H1 (cell line): ENCODE measurements around the gene PDE4D. TPM values are rescaled to one million over a fixed set of nuclear protein-coding genes. Genes with fewer than 3 reads are reported as not detected.

Experiments used
- CTCF ChIA-PET: fragments of 300-600 bp; sonication (Branson Sonifier 250); formaldehyde crosslinking; loops from one replicate; lab custom pipeline; 2021; ENCODE audit not compliant: partially characterized antibody; lab: Charles Lee
- POLR2A ChIA-PET: fragments of 300-600 bp; sonication (Branson Sonifier 250); formaldehyde crosslinking; loops from one replicate; lab custom pipeline; 2021; ENCODE audit warnings: inconsistent platforms; ENCODE audit not compliant: partially characterized antibody; lab: Charles Lee
- DNase-seq, 2 experiments: peaks; one replicate each; pipeline versions ENCODE4 v3.0.0 to v3.0.0-alpha.2; 2010 to 2022; ENCODE audit warnings: low spot score in 2 of 2, low read depth in 1 of 2, mixed read lengths in 1 of 2
- FAIRE-seq: peaks from 2 replicates; lab custom pipeline; 2011; peaks lifted over from hg19 to GRCh38; lab: Jason Lieb, UNC
- H2AFZ ChIP-seq: 2 replicates; pipeline ENCODE4 v1.8.1; 2012; ENCODE audit warnings: low read length, inconsistent platforms
- H2AK5ac ChIP-seq: 2 replicates; pipeline ENCODE4 v1.6.1; 2013; ENCODE audit warnings: low read depth, low read length
- H2BK120ac ChIP-seq: replicated peaks from 2 replicates; pipeline ENCODE3; 2013; ENCODE audit warnings: low read depth, low read length, inconsistent platforms
- H2BK12ac ChIP-seq: 2 replicates; pipeline ENCODE4 v1.6.1; 2013; ENCODE audit warnings: low read depth, low read length
- H2BK15ac ChIP-seq: 2 replicates; pipeline ENCODE4 v1.6.1; 2013; ENCODE audit warnings: low read length
- H2BK20ac ChIP-seq: 2 replicates; pipeline ENCODE4 v1.6.1; 2013; ENCODE audit warnings: low read length
- H2BK5ac ChIP-seq: 2 replicates; pipeline ENCODE4 v1.6.1; 2013; ENCODE audit warnings: low read depth, low read length
- H3K14ac ChIP-seq: 2 replicates; pipeline ENCODE4 v1.6.1; 2013; ENCODE audit warnings: inconsistent platforms; ENCODE audit not compliant: insufficient read length
- H3K18ac ChIP-seq: 2 replicates; pipeline ENCODE4 v1.6.1; 2013; ENCODE audit warnings: low read length; ENCODE audit errors: extremely low read depth
- H3K23ac ChIP-seq: 2 replicates; pipeline ENCODE4 v1.6.1; 2013; ENCODE audit warnings: inconsistent platforms; ENCODE audit not compliant: insufficient read length
- H3K23me2 ChIP-seq: 2 replicates; pipeline ENCODE4 v1.6.1; 2013; ENCODE audit warnings: low read depth, low read length
- H3K27ac ChIP-seq: 2 replicates; pipeline ENCODE4 v1.6.1; 2011; ENCODE audit warnings: low read depth, low read length, inconsistent platforms
- H3K27me3 ChIP-seq, 4 experiments: replicated peaks in 1 of 4; 1 replicate in 1 of 4; 2 replicates in 3 of 4; pipeline versions ENCODE4 v1.6.1 to v1.8.1; 2011 to 2013; ENCODE audit warnings: low read length in 3 of 4, mild to moderate bottlenecking in 3 of 4, inconsistent platforms in 2 of 4, mixed read lengths in 2 of 4, moderate library complexity in 1 of 4; ENCODE audit not compliant: control insufficient read depth in 3 of 4, insufficient read depth in 3 of 4; ENCODE audit errors: extremely low read depth in 1 of 4
- H3K36me3 ChIP-seq, 4 experiments: 2 replicates each; pipeline versions ENCODE4 v1.6.1 to v1.8.1; 2011 to 2013; ENCODE audit warnings: mild to moderate bottlenecking in 4 of 4, low read length in 3 of 4, moderate library complexity in 2 of 4, control low read depth in 1 of 4, inconsistent platforms in 1 of 4; ENCODE audit not compliant: insufficient read depth in 4 of 4, control insufficient read depth in 2 of 4
- H3K4ac ChIP-seq: replicated peaks from 2 replicates; pipeline ENCODE3; 2013; ENCODE audit warnings: low read length, low read depth, mixed read lengths, inconsistent platforms; ENCODE audit not compliant: insufficient read length
- H3K4me1 ChIP-seq, 4 experiments: replicated peaks in 1 of 4; 1 replicate in 1 of 4; 2 replicates in 3 of 4; pipeline versions ENCODE4 v1.6.1 to v1.8.1; 2011 to 2013; ENCODE audit warnings: low read length in 3 of 4, inconsistent platforms in 2 of 4, mixed read lengths in 1 of 4; ENCODE audit not compliant: insufficient read depth in 4 of 4, control insufficient read depth in 3 of 4
- H3K4me2 ChIP-seq, 2 experiments: 2 replicates each; pipeline versions ENCODE4 v1.6.1 to v1.8.1; 2011 to 2013; ENCODE audit warnings: low read depth in 2 of 2, low read length in 2 of 2, control low read depth in 1 of 2, inconsistent platforms in 1 of 2, mild to moderate bottlenecking in 1 of 2; ENCODE audit not compliant: insufficient read depth in 1 of 2
- H3K4me3 ChIP-seq, 4 experiments: fragments of 200-600, 300-600 bp in 1 of 4; sonication (generic), shearing (Covaris generic), sonication (Bioruptor Twin) in 1 of 4; 2 replicates each; pipeline versions ENCODE4 v1.5.1 to v1.8.1; 2011 to 2016; ENCODE audit warnings: low read length in 4 of 4, low read depth in 3 of 4, control low read depth in 2 of 4, inconsistent platforms in 2 of 4, mild to moderate bottlenecking in 2 of 4, mixed read lengths in 1 of 4, moderate library complexity in 1 of 4; ENCODE audit not compliant: insufficient read depth in 2 of 4; ENCODE audit errors: extremely low read depth in 1 of 4
- H3K56ac ChIP-seq: replicated peaks from 2 replicates; pipeline ENCODE3; 2013; ENCODE audit warnings: low read depth, mild to moderate bottlenecking, mixed read lengths, low read length, inconsistent platforms; ENCODE audit not compliant: insufficient read length
- H3K79me1 ChIP-seq: 2 replicates; pipeline ENCODE4 v1.6.1; 2013; ENCODE audit warnings: low read depth, low read length, control low read depth
- H3K79me2 ChIP-seq, 2 experiments: 2 replicates each; pipeline versions ENCODE4 v1.6.1 to v1.8.1; 2012 to 2013; ENCODE audit warnings: low read length in 2 of 2, mild to moderate bottlenecking in 2 of 2, inconsistent platforms in 1 of 2; ENCODE audit not compliant: insufficient read depth in 2 of 2, control insufficient read depth in 1 of 2
- H3K9ac ChIP-seq, 4 experiments: replicated peaks in 1 of 4; 1 replicate in 1 of 4; 2 replicates in 3 of 4; pipeline versions ENCODE4 v1.6.1 to v1.8.1; 2011 to 2013; ENCODE audit warnings: low read depth in 3 of 4, low read length in 3 of 4, control low read depth in 2 of 4, mild to moderate bottlenecking in 2 of 4, moderate library complexity in 2 of 4, inconsistent platforms in 1 of 4; ENCODE audit errors: extremely low read depth in 1 of 4
- H3K9me3 ChIP-seq, 2 experiments: 2 replicates each; pipeline versions ENCODE4 v1.6.1 to v1.8.1; 2012 to 2013; ENCODE audit warnings: mild to moderate bottlenecking in 2 of 2, moderate library complexity in 2 of 2, control low read depth in 1 of 2, inconsistent platforms in 1 of 2, low read depth in 1 of 2, low read length in 1 of 2, mixed read lengths in 1 of 2; ENCODE audit not compliant: insufficient read depth in 2 of 2
- H4K20me1 ChIP-seq, 2 experiments: replicated peaks in 1 of 2; 2 replicates each; pipeline versions ENCODE3 to v1.8.1; 2011 to 2013; ENCODE audit warnings: inconsistent platforms in 2 of 2, low read length in 2 of 2, mild to moderate bottlenecking in 1 of 2; ENCODE audit not compliant: insufficient read depth in 2 of 2, control insufficient read depth in 1 of 2
- H4K5ac ChIP-seq: 2 replicates; pipeline ENCODE4 v1.6.1; 2013; ENCODE audit warnings: low read length, low read depth, mixed read lengths, inconsistent platforms; ENCODE audit not compliant: insufficient read length
- H4K8ac ChIP-seq: 2 replicates; pipeline ENCODE4 v1.8.0; 2013; ENCODE audit warnings: mild to moderate bottlenecking, moderate library complexity, low read length, inconsistent platforms; ENCODE audit not compliant: insufficient read depth; ENCODE audit errors: extremely low read depth
- H4K91ac ChIP-seq: replicated peaks from 2 replicates; pipeline ENCODE3; 2013; ENCODE audit warnings: low read length, mixed read lengths, inconsistent platforms; ENCODE audit not compliant: insufficient read length
- BACH1 ChIP-seq: IDR thresholded peaks from 2 replicates; pipeline ENCODE4 v1.6.1; 2012; ENCODE audit warnings: low read length, improper control_type of control experiment
- BCL11A ChIP-seq, 2 experiments: IDR thresholded peaks; one replicate each; pipeline ENCODE4 v1.6.1; 2011; ENCODE audit warnings: low read depth in 2 of 2, low read length in 2 of 2, mild to moderate bottlenecking in 2 of 2
- CBX8 ChIP-seq: fragments of 300-800, 300-1000 bp; sonication (generic); IDR thresholded peaks from 2 replicates; pipeline ENCODE4 v1.7.1; 2016; ENCODE audit warnings: low read depth, low read length, borderline replicate concordance
- CEBPB ChIP-seq: IDR thresholded peaks from 2 replicates; pipeline ENCODE4 v1.6.1; 2012; ENCODE audit warnings: low read depth, low read length
- EZH2 ChIP-seq: fragments of 200-600 bp; sonication (generic); IDR thresholded peaks from 2 replicates; pipeline ENCODE4 v1.7.1; 2012; ENCODE audit warnings: low read depth, mild to moderate bottlenecking, moderate library complexity, low read length, inconsistent platforms; ENCODE audit not compliant: severe bottlenecking
- GABPA ChIP-seq: IDR thresholded peaks from 2 replicates; pipeline ENCODE4 v1.6.1; 2011; ENCODE audit warnings: mild to moderate bottlenecking, low read length, moderate library complexity, borderline replicate concordance; ENCODE audit not compliant: insufficient read depth
- KDM5A ChIP-seq: fragments of 200-600 bp; IDR thresholded peaks from 2 replicates; pipeline ENCODE4 v1.7.1; 2012; ENCODE audit warnings: mild to moderate bottlenecking, low read length, inconsistent platforms, mixed read lengths
- NRF1 ChIP-seq: IDR thresholded peaks from 2 replicates; pipeline ENCODE4 v1.6.1; 2011; ENCODE audit warnings: mild to moderate bottlenecking, low read depth, low read length, improper control_type of control experiment
- POLR2AphosphoS5 ChIP-seq: IDR thresholded peaks from 2 replicates; pipeline ENCODE4 v1.6.1; 2011; ENCODE audit warnings: low read depth, low read length
- SIRT6 ChIP-seq: IDR thresholded peaks from one replicate; pipeline ENCODE4 v1.7.1; 2012; ENCODE audit warnings: low read length, inconsistent platforms
- SRF ChIP-seq: IDR thresholded peaks from 2 replicates; pipeline ENCODE4 v1.6.1; 2011; ENCODE audit warnings: mild to moderate bottlenecking, low read depth, low read length, moderate library complexity
- SUZ12 ChIP-seq: fragments of 200-600 bp; sonication (generic); IDR thresholded peaks from 2 replicates; pipeline ENCODE4 v1.6.1; 2012; ENCODE audit warnings: mild to moderate bottlenecking, inconsistent platforms, low read length, moderate library complexity, mixed read lengths
- TAF7 ChIP-seq: optimal IDR thresholded peaks from 2 replicates; pipeline ENCODE3; 2011; ENCODE audit warnings: low read depth, mild to moderate bottlenecking, inconsistent platforms, low read length, moderate library complexity, borderline replicate concordance
- TBP ChIP-seq: IDR thresholded peaks from 2 replicates; pipeline ENCODE4 v1.6.1; 2011; ENCODE audit warnings: low read depth, low read length, improper control_type of control experiment
- WGBS, 2 experiments: shearing (Covaris generic) in 1 of 2; methylation state at CpG; one replicate each; pipeline versions ENCODE4 v1.1.6 to v1.1.7; 2013 to 2015; ENCODE audit warnings: low lambda C conversion rate in 2 of 2, mixed read lengths in 2 of 2, inconsistent platforms in 1 of 2, low coverage in 1 of 2, missing lambda C conversion rate in 1 of 2; ENCODE audit not compliant: insufficient replicate concordance in 2 of 2, insufficient coverage in 1 of 2, insufficient read length in 1 of 2; ENCODE audit errors: extremely low coverage in 1 of 2, missing lambda C conversion rate in 1 of 2; 5-methylcytosine and 5-hydroxymethylcytosine counted together
- polyA plus RNA-seq, 7 experiments: library from polyadenylated mRNA; depleted of rRNA in 3 of 7; stranded (reverse) in 5 of 7; unstranded in 2 of 7; fragments of >200 nt in 5 of 7; fragments of 200-250 nt in 2 of 7; gene quantifications; 1 replicate in 5 of 7; 2 replicates in 1 of 7; 4 replicates in 1 of 7; pipeline versions ENCODE4 v1.2.1 to v1.2.3, GENCODE V29; 2011 to 2013; ENCODE audit warnings: missing spikeins in 2 of 7, mixed read lengths in 2 of 7
- total RNA-seq: library from RNA; stranded (reverse); fragmentation: NEBNext Ultra II Directional; extraction: Animal tissue kit (Norgen Biotek cat#: 25700); gene quantifications from 2 replicates; pipeline ENCODE4 v1.2.1, GENCODE V29; 2021

The PDE4D gene
- total and polyA plus RNA-seq, 2 of the 8 experiments (the other 6 are each of a cell fraction or from before 2014, with no cell fraction given): 2.3 to 3.7 TPM

- no peak overlapping the region for H2AK5ac ChIP-seq
- no peaks in the 10 kb centered on the region for H3K4me1 ChIP-seq
- ChIA-PET POLR2A (no interaction called here), CTCF (interaction anchor here (0.6 to 0.7 kb wide), 2 partner anchors 16 to 595 kb away, joined by 3 to 4 read pairs; no protein-coding TSS in a partner anchor)
- no peaks in the 10 kb centered on the region for H4K20me1 ChIP-seq
- H3K4me2 ChIP-seq: no peak overlapping the region
- H3K56ac ChIP-seq: no peak overlapping the region
- H4K5ac ChIP-seq: no peak overlapping the region
- no peaks in the 10 kb centered on the region for H3K79me2 ChIP-seq
- no peak overlapping the region for H3K4me3 ChIP-seq
- no peak overlapping the region for H3K23ac ChIP-seq
- H3K27me3 ChIP-seq: no peaks in the 10 kb centered on the region
- H3K27ac ChIP-seq: no peak overlapping the region
- no peak overlapping the region for H2BK5ac ChIP-seq
- H3K14ac ChIP-seq: no peak overlapping the region
- no peak overlapping the region for H2BK15ac ChIP-seq
- no peak overlapping the region for H3K4ac ChIP-seq
- no peak overlapping the region for H2BK20ac ChIP-seq
- H2BK120ac ChIP-seq: no peak overlapping the region
- H3K79me1 ChIP-seq: no peaks in the 10 kb centered on the region
- H4K8ac ChIP-seq: no peak overlapping the region
- H3K23me2 ChIP-seq: no peaks in the 10 kb centered on the region
- H2AFZ ChIP-seq: no peak overlapping the region
- H3K9ac ChIP-seq: no peak overlapping the region
- 76% methylated on average over 2 of the region's 2 CpGs; no CpG with 5 or more reads in 1 of the 2 experiments for WGBS, 2 experiments
- H2BK12ac ChIP-seq: no peak overlapping the region
- DNase-seq (no peak), FAIRE-seq (no peak)
- no peak overlapping the region for H4K91ac ChIP-seq
- H3K9me3 ChIP-seq: no peaks in the 10 kb centered on the region
- no peaks in the 10 kb centered on the region for H3K36me3 ChIP-seq
- no peak overlapping the region for H3K18ac ChIP-seq
- TF ChIP-seq POLR2AphosphoS5 (no peak), GABPA (no peak), SIRT6 (no peak), SUZ12 (no peak), SRF (no peak), BCL11A (IDR thresholded peaks at IDR 0.05; ENCODE audit: low read depth in 2 of 2, low read length in 2 of 2) (no peak), TBP (no peak), KDM5A (no peak), EZH2 (no peak), CBX8 (no peak), CEBPB (no peak), NRF1 (no peak), TAF7 (no peak), BACH1 (no peak)
These were observed 561.1 kb downstream of the PDE4D start for GRCh38 chr5:59332236-59332973.
